ENCODE measurements around the gene GTF3C1.

GRCh38 chr16:27428026-27428785 is 121.5 kb downstream of the GTF3C1 start:
- peak; percentile 16 to 30 for TF ChIP-seq CTCF (conservative IDR thresholded peaks at IDR 0.05 in 1 of 2, IDR thresholded peaks at IDR 0.05 in 1 of 2; ENCODE audit: extremely low read depth in 1 of 2, insufficient read depth in 1 of 2, low read depth in 1 of 2, low read length in 2 of 2)
- no peak for TF ChIP-seq EZH2 (IDR thresholded peaks at IDR 0.05; ENCODE audit: borderline replicate concordance, low read length)

All from mammary epithelial cell (primary cell).